Effector memory CD4-positive, alpha-beta T cell (primary cell): Measurements from ENCODE around the gene PTPMT1.

Source experiments
- DNase-seq, 3 donors: peaks; one replicate each; pipeline ENCODE4 v3.0.0-alpha.2; 2020
- H3K27ac ChIP-seq: 2 replicates; pipeline ENCODE4 v1.7.0; 2013; ENCODE audit warnings: mild to moderate bottlenecking, low read length, moderate library complexity; ENCODE audit not compliant: insufficient read depth, poor library complexity, severe bottlenecking
- H3K27me3 ChIP-seq: replicated peaks from 2 replicates; pipeline ENCODE4 v1.7.0; 2013; ENCODE audit warnings: mild to moderate bottlenecking, low read length; ENCODE audit not compliant: insufficient read depth, control insufficient read depth, poor library complexity, severe bottlenecking
- H3K36me3 ChIP-seq: 2 replicates; pipeline ENCODE4 v1.7.0; 2013; ENCODE audit warnings: mild to moderate bottlenecking, low read length, moderate library complexity; ENCODE audit not compliant: control insufficient read depth, insufficient read depth
- H3K4me1 ChIP-seq: 2 replicates; pipeline ENCODE4 v1.7.0; 2013; ENCODE audit warnings: low read length, mild to moderate bottlenecking; ENCODE audit not compliant: control insufficient read depth, insufficient read depth, poor library complexity, severe bottlenecking
- H3K4me3 ChIP-seq: 2 replicates; pipeline ENCODE4 v1.7.0; 2013; ENCODE audit warnings: low read length, low read depth, mild to moderate bottlenecking; ENCODE audit not compliant: insufficient read depth, poor library complexity, severe bottlenecking
- H3K9me3 ChIP-seq: 2 replicates; pipeline ENCODE4 v1.7.0; 2013; ENCODE audit warnings: mild to moderate bottlenecking, low read length, moderate library complexity; ENCODE audit not compliant: control insufficient read depth

Gene PTPMT1

GRCh38 chr11:47591764-47592163, 26.4 kb downstream of the PTPMT1 start:
- DNase-seq = no peak
- no peak overlapping the region for H3K27ac ChIP-seq
- no peaks in the 10 kb centered on the region for H3K4me1 ChIP-seq
- H3K4me3 ChIP-seq = no peak overlapping the region
- H3K9me3 ChIP-seq = no peaks in the 10 kb centered on the region
- no peaks in the 10 kb centered on the region for H3K36me3 ChIP-seq
- peaks cover 14% of the 10 kb centered on the region for H3K27me3 ChIP-seq

- no peaks in the 10 kb centered on the region for H3K9me3 ChIP-seq
- no peaks in the 10 kb centered on the region for H3K4me1 ChIP-seq
- H3K27me3 ChIP-seq = peaks cover 14% of the 10 kb centered on the region
- H3K27ac ChIP-seq = no peak overlapping the region
- no peak overlapping the region for H3K4me3 ChIP-seq
- no peaks in the 10 kb centered on the region for H3K36me3 ChIP-seq
- no peak for DNase-seq
Observed at GRCh38 chr11:47592251-47592650, 26.9 kb downstream of the PTPMT1 start.

GRCh38 chr11:47592970-47593369, 27.6 kb downstream of the PTPMT1 start:
- peaks cover 14% of the 10 kb centered on the region for H3K27me3 ChIP-seq

GRCh38 chr11:47593492-47593933, 28.1 kb downstream of the PTPMT1 start:
- no peak for DNase-seq
- no peak overlapping the region for H3K4me3 ChIP-seq
- H3K9me3 ChIP-seq = no peaks in the 10 kb centered on the region
- peaks cover 14% of the 10 kb centered on the region for H3K27me3 ChIP-seq
- H3K4me1 ChIP-seq = no peaks in the 10 kb centered on the region
- no peak overlapping the region for H3K27ac ChIP-seq
- no peaks in the 10 kb centered on the region for H3K36me3 ChIP-seq

More at GRCh38 chr11:47592970-47593369, 27.6 kb downstream of the PTPMT1 start:
- H3K36me3 ChIP-seq = no peaks in the 10 kb centered on the region
- no peak overlapping the region for H3K27ac ChIP-seq
- no peaks in the 10 kb centered on the region for H3K4me1 ChIP-seq
- H3K4me3 ChIP-seq = no peak overlapping the region
- DNase-seq = no peak
- H3K9me3 ChIP-seq = no peaks in the 10 kb centered on the region

GRCh38 chr11:47593934-47594855, 28.8 kb downstream of the PTPMT1 start, which contains the start of gene C1QTNF4:
C1QTNF4 (minus strand) TSS chr11:47594411; CDS start chr11:47590810, 3,601 bp downstream.
- no peak within 1 kb of the TSS for H3K27ac ChIP-seq
- peaks cover 14% of the 10 kb centered on the region for H3K27me3 ChIP-seq
- H3K4me3 ChIP-seq = no peak within 1 kb of the TSS
- no peaks in the 10 kb centered on the region for H3K36me3 ChIP-seq
- DNase-seq = no peak
- no peaks in the 10 kb centered on the region for H3K4me1 ChIP-seq
- no peaks in the 10 kb centered on the region for H3K9me3 ChIP-seq

GRCh38 chr11:47595029-47595428, 29.6 kb downstream of the PTPMT1 start:
- no peaks in the 10 kb centered on the region for H3K36me3 ChIP-seq
- H3K4me1 ChIP-seq = no peaks in the 10 kb centered on the region
- H3K27me3 ChIP-seq = peaks cover 14% of the 10 kb centered on the region
- no peak for DNase-seq
- H3K4me3 ChIP-seq = no peak overlapping the region
- H3K27ac ChIP-seq = no peak overlapping the region
- H3K9me3 ChIP-seq = no peaks in the 10 kb centered on the region

GRCh38 chr11:47595967-47596366, 30.6 kb downstream of the PTPMT1 start:
- no peak for DNase-seq
- H3K4me1 ChIP-seq = no peaks in the 10 kb centered on the region
- no peaks in the 10 kb centered on the region for H3K36me3 ChIP-seq
- H3K27me3 ChIP-seq = peaks cover 14% of the 10 kb centered on the region
- no peak overlapping the region for H3K4me3 ChIP-seq
- no peak overlapping the region for H3K27ac ChIP-seq
- no peaks in the 10 kb centered on the region for H3K9me3 ChIP-seq

- Histone ChIP-seq H3K27ac (no peak overlapping the region), H3K4me3 (no peak overlapping the region), H3K9me3 (no peaks in the 10 kb centered on the region), H3K27me3 (no peaks in the 10 kb centered on the region), H3K36me3 (no peaks in the 10 kb centered on the region), H3K4me1 (no peaks in the 10 kb centered on the region)
- DNase-seq = no peak
Observed at GRCh38 chr11:47599902-47600301, 34.5 kb downstream of the PTPMT1 start.

GRCh38 chr11:47603295-47603694, 37.9 kb downstream of the PTPMT1 start:
- no peak for DNase-seq
- no peaks in the 10 kb centered on the region for H3K4me1 ChIP-seq
- no peak overlapping the region for H3K4me3 ChIP-seq
- H3K36me3 ChIP-seq = no peaks in the 10 kb centered on the region
- H3K27ac ChIP-seq = no peak overlapping the region
- H3K27me3 ChIP-seq = no peaks in the 10 kb centered on the region
- H3K9me3 ChIP-seq = no peaks in the 10 kb centered on the region

GRCh38 chr11:47605921-47606320, 40.5 kb downstream of the PTPMT1 start:
- H3K27me3 ChIP-seq = no peaks in the 10 kb centered on the region
- DNase-seq = no peak
- H3K36me3 ChIP-seq = peaks cover under 1% of the 10 kb centered on the region
- no peak overlapping the region for H3K4me3 ChIP-seq
- no peaks in the 10 kb centered on the region for H3K9me3 ChIP-seq
- H3K4me1 ChIP-seq = no peaks in the 10 kb centered on the region
- no peak overlapping the region for H3K27ac ChIP-seq
